HG02642 (cell line): Measurements from ENCODE around the gene ZSCAN22.
A peak's percentile ranks its signal among the peaks of the same experiment; 100 is the strongest.
"Not testable (repeated sequence)": the region's sequence is repeated elsewhere in the genome, so short reads cannot be mapped to it uniquely, and the experiment has no call there.

Source experiments
- ATAC-seq: cut with Tn5 transposase; IDR thresholded peaks from one replicate; pipeline ENCODE4 v1.9.1; 2021; ENCODE audit warnings: mild to moderate bottlenecking; ENCODE audit not compliant: unreplicated experiment, poor library complexity

ZSCAN22 gene

DNA sequence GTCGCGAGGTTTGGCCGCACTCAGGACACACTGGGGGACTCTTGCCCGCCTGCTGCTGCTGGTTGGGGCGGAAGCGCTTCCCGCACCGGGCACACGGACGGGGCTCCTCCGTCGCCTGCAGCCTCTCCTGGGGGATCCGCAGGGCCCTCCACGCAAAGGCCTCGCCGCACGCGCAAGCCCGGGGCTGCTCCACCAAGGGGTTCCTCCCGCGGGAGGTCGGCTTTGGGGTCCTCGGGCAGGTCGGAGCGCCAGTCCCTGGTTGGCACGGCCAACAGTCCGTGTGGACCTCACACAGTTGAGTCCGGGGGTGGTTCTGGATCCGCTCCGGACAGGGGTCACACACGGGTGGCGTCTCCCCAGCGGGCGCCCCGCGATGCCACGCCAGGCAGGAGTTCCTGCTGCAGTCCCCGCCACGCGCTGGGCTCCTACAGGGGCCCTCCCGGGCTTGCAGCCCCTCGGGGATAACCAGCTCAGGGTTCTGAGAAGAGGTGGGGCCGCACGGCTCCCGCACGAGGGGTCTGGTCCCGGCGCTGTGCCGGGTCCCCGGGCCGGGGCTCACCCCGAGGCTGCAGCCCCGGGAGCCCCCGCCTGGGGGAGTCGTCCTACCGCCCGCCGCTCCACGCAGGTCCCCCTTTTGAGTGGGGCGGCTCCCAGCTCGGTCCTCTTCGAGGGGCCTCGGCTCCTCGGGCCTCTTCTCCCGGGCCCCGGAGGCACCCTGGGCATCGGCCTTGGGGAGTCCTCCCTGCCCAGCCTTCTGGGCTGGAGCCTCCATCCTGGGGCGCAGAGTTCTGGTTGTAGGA is 42.0 kb downstream of the ZSCAN22 start:
- ATAC-seq = no peak

DNA sequence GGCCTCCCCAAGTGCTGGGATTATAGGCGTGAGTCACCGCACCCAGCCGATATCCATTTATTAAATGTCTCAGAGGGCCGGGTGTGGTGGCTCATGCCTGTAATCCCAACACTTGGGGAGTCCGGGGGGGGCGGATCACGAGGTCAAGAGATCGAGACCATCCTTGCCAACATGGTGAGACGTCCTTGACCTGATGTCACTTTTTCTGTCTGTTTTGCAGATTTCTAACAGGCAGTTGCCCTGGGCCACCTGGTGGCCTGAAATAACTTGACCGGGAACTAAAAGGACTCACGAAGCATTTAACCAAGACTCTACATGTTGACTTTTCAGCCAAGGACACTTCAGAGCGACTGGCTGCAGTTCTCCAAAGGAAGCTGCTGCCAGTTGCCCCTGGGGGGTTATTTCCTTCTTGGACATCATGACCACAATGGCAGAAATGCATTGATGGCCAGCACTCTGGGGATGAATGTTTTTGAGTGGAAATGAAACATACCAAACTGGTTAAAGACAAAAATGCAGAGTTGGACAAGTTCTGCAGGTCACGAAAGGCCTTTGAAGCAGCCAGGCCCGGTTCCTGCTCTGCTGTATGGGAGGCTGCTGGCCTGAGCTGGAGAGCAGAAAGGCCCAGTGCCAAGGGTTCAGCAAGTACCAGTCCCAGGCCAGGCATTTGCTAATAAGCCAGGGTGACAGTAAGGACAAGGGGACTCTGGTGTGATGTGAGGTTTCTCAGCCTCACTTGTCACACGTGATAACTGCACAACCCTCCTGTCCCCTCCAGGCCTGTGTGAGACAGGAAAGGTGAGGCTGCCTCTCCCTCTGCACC is 45.7 kb downstream of the ZSCAN22 start:
- ATAC-seq = no peak

DNA sequence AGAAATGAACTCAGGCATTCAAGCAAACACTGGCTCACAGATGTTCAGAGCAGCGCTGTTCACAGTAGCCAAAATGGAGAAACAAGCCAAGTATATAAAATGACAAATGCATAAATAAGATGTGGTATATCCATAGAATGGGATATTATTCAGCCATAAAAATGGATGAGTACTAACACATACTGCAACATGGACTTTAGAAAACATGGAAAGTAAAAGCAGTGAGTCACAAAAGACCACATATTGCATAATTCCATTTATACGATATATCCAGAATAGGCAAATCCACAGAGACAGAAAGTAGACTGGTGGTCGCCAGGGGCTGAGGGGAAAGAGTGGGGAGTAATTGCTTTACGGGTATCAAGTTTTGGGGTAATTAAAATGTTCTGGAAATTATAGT is 47.4 kb downstream of the ZSCAN22 start:
- no peak for ATAC-seq

DNA sequence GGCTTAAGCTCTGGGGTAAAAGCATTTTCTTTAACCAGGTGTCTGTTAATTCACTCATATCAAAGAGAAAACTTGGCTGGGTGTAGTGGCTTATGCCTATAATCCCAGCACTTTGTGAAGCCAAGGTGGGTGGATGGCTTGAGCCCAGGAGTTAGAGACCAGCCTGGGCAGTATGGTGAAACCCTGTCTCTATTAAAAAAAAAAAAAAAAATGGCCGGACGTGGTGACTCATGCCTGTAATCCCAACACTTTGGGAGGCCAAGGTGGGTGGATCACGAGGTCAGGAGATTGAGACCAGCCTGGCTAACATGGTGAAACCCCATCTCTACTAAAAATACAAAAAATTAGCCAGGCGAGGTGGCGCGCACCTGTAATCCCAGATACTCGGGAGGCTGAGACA is 49.9 kb downstream of the ZSCAN22 start:
- not testable (repeated sequence) for ATAC-seq

DNA sequence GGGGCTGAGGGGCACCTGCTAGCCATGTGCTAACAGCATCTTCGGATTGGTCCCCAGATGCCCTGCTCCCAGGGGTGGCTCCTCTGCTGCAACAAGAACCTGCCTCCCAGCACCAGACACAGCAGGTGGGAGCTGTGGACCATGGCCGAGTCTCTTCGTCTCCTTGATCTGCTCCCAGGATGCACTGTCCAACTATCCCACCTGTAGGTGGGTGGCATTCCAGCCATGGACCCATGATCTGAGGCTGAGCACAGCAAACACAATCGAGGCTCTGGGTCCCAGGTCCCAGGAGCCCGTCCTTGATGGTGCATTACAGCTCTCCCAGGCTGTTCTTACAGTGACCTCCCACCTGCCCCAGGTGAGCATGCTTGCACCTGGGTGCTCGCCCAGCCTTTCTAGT is 52.5 kb downstream of the ZSCAN22 start:
- ATAC-seq = no peak

DNA sequence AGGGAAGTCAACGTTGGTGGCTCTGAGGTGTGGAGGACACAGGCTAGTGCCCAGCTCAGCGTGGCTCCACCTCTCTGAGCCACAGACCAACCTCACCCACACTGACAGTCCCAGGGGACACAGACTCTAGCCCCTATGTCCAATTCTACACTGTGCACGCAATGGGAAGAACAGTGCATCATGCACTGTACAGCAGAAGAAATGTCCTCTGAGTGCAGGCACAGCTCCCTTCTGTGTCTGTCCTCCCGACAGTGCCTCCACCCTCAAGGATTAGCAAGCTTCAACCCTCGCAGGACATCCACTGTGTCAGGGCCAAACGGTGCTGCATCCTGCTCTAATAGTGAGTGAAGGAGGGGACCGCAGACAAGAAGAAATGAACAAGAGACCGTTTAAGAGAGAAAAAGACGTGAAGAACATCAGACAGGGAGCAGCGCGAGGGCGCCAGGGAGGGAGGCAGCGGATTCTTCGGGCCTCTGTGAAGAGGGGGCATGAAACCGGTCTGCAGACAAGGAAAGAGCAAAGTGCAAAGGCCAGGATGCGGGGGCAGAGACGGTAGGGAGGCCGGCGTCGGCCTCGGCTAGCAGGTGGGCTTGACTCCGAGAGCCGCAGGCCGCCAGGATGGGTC is 53.4 kb downstream of the ZSCAN22 start:
- ATAC-seq = no peak

DNA sequence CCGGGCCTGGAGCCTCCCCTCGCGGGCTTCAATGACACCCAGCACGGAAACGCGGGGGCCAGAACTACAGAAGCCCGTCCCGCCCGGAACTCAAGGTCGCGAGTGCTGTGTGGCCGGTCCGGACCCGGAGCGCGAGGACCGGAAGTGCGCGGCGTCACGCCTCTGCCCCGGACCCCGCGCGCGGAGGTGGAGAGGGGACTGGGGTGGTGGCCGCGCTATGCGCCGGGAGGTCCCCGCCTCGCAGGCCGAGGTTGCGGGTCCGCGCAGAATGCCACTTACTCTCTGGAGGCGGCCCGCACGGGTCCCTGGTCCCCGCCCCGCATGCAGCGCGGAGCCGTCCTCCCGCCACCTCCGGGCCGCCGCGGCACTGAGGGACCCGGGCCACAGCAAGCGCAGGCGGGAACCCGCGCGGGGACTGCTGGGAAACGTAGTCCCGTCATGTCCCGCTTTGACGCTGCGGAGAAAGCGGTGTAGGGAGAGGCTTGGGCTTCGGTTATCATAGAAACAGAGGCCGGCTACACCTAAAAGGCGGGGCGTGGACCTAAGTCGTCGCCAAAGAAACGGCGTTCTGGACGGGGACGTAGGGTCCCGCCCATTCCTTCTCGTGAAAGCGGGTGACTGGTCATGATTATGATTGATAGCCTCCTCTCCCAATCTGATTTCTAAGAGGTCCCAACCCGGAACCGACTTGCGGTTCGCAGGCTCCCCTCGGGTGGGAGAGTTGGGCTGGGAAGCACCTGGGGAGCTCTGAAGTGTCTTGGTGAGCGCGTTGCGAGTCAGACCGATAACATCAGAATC is 54.1 kb downstream of the ZSCAN22 start, which contains the start of gene ZNF837:
Gene ZNF837 (minus strand): TSS at position 369 of the 798 bp plus-strand sequence. CDS start 11,698 bp downstream, outside the sequence.
- peak; percentile 82 for ATAC-seq

DNA sequence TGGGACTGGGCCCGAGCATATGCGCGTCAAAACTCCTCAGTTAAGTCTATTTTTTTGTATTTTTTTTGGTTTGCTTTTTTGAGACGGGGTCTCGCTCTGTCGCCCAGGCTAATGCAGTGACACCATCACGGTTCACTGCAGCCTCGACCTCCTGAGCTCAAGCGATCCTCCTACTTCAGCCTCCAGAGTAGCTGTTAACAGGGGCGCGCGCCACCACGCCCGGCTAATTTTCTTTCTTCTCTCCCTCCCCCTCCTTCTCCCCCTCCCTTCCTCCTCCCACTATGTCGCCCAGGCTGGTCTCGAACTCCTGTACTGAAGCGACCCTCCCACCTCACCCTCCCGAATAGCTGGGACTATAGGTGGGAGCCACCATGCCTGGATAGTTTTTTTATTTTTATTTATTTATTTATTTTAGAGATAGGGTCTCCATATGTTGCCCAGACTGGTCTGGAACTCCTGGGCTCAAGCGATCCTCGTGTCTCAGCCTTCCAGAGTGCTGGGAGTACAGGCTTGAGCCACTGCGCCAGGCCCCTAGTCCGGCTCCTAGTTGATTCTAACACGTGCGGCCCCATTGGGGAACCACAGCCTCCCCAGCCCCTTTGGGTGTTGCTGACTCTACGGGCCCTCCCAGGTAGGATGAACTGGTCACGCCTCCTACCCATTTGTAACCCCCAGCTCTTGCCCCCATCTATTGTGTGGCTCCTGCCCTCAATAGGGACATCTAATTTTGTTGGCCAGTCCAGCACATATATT is 54.8 kb downstream of the ZSCAN22 start:
- no peak for ATAC-seq

DNA sequence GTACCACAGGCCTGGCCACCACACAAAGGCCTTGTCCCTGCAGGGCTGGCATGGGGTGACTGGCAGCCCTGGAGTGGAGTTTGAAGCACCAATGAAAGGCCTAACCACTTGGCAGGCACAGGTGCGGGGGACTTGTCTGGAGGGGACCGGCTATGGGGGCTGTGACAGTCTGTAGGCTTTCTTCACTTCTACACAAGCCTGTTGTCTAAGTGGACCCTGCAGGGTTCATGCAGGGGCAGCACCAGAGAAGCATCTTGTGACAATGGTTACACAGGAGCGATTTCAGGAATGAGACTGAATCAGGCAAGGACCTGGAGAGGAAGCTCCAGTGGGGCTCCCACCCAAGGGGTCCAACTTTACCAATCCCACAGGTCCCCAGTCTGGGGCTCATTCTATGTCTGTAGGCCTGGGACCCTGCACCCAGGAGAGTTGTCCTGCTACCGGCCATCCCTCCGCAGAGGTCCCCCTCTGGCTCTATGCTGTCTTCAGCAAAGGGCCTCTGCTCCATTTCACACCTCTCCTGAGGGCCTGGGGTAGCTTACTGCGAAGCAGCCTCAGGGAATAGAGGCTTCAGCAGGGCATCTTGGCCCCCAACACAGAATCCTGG is 56.3 kb downstream of the ZSCAN22 start:
- ATAC-seq = no peak

DNA sequence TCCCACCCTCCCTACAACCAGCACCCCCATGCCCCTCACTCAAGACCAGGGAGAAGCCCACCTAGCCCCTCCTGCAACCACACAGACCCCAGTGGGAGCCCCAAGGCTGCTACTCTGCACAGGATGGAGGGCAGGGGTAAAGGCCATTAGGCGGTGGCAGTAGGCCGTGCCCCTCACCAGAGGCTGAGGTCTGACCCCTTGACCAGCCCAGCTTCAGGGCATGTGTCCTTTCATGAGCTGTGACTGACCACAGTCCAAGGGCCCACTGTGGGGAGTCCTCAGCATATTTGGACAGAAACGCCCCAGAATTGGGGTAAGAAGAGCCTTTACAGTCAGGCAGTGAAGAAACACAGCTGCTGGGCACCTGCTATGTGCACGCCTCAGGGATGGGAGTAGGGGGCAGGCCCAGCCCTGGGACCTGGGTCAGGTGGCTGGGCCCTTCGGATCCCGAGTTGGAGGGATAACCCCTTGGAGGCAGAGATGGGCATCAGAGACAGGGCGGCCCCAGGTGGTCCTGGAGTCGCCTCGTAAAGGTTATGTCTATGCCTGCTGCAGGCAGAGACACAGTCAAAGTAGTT is 58.6 kb downstream of the ZSCAN22 start:
- ATAC-seq = no peak

DNA sequence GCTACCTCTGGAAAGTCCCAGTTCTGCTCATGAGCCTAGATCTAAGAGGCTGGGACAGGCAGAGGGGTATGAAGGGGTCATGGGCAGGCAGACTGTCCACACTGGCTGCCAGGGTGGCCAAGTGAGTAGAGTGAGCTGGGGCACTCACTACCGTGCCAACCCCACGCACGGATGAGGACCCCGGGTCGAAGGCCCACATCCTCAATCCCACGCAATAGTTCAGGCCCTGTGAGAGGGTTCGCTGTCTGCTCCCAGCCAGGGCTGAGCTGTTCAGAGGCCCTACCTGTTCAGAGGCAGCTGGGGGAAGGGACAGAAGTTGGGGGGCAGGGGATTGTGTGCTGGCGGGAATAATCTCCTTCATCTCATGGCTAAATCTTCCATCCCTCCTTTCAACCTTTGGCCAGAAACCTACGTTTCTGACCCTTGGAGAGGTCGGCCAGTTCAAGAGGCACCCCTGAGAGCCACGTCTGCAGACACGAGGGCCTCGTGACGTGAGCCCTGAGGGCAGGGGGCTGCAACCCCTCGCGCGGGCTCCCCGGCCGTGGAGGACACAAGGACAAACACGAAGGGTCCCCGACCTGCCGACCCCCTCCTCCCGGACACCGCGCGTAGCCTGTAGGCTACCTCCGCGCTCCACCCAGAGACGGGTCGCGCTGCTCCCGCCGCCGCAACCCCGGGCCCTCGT is 59.2 kb downstream of the ZSCAN22 start:
- peak; percentile 3 for ATAC-seq

DNA sequence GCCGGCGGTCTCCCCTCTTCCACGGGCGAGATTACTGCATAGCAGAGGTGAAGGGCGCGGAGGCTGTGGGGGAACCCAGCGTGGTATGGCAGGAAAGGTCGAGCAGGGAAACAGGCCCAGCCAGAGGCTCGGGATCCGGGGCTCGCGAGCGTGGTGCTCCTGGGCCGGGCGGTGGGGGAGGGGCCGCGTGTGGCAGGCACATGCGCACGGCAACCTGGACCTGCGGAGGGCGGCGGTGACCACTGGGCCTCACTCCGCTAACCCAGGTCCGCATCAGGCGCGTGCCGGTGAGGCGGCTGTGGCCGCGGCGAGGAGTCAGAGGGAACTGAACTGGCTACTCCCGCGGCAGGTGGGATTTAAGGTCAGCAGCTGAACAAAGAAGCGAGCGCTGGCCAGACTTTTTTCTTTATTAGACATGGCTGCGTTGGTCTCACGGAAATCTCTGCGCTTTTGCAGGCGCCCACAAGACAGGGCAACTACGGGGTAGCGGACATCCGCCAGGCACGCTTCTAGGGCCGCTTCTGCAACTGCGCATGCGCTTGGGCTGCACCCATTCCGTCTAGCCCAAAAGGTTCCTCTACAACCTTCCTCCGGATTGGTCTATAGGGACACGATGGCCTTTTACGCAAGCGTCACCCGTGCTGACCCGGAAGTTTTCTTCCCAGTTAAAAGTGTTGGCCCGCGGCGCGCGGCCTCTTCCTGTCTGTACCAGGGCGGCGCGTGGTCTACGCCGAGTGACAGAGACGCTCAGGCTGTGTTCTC is 60.0 kb downstream of the ZSCAN22 start, which contains the start of gene RPS5:
Gene RPS5 (plus strand): TSS at position 694 of the 762 bp plus-strand sequence. CDS start 869 bp downstream, outside the sequence.
- ATAC-seq = peak; percentile 83

DNA sequence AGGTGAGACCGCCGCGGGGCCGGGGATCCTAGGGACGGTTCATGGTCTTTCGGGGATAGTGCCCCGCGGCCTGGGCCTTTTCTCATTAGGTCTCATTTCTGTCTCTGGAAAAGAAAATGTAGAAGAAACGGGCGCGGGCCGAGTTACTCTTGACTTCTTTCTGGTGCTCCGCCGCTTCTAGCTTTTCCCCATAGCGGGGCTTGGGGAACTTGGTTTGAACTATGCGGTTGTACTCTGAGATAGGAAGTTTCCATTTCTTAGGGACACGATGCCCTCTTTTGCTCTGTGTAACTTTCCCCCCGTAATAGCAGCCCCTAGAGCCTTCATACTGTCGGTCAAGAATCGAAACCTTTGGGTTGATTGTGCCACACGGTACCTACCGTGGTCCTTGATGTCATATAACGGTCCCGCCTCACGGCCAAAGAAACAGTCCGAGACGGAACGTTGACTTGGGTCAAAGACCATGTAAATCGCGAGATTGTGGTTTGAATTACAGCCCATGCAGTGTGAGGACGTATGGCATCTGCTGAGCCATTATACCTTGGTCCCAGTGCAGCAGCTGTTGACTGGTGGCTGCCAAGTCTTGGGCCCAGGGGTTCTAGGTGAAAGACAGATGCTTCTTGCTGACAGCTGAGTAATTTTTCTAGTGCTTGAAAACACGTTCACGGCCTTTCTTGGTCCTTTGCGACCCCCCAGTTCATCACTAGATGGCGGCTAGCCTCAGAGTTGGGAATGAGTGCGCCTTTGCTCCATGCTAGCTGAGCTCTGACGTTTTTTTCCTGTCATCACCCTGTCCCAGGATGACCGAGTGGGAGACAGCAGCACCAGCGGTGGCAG is 60.8 kb downstream of the ZSCAN22 start:
- ATAC-seq = no peak

DNA sequence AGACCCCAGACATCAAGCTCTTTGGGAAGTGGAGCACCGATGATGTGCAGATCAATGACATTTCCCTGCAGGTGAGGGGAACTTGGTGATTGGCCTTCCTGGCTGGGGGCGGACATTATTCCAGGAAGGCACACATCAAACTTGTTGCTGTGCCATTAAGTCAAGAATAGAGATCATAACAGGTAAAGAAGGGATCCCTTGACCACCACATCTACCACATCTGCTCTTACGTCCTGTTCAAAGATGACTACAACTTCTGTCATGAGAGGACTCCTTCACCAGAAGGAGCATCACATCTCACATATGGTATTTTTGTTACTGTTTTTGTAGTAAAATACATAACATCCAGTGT is 61.4 kb downstream of the ZSCAN22 start:
- ATAC-seq = no peak
